ENCODE data around the gene GAPVD1. TPM values are rescaled to one million over a fixed set of nuclear protein-coding genes. Genes with fewer than 3 reads are reported as not detected.

GAPVD1 gene
- total RNA-seq, 1 experiment from 2014 or later, result 39.5 TPM

DNA sequence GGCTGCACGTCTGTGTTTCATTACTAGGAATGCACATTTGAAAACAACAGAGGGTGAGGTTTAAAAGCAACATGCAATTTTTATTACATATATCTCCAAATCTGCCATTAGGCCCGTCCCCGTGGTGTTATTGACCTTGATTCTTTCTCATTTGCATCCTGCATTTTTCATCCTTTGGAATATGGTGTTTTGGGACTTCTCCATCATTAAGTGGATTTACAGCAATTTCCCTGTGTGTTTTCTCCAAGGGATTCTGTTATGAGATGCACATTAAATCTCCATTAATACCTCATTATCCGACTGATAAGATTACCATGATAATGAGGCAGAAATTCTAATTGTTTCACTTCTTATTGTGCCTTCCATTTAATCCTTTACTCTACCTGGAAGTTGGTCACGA lies 117.6 kb downstream of the GAPVD1 start:
- Histone ChIP-seq H3K23me2 (ENCODE audit: insufficient read length, low read depth, low read length, poor library complexity, severe bottlenecking) (peaks cover 2% of the 10 kb centered on the region), H3K27me3 (ENCODE audit: insufficient read depth, low read length) (no peaks in the 10 kb centered on the region), H3K27ac (ENCODE audit: insufficient read length, low read depth, low read length) (no peak overlapping the region), H4K20me1 (ENCODE audit: control insufficient read depth, insufficient read depth, insufficient read length) (no peaks in the 10 kb centered on the region), H3K9me3 (ENCODE audit: control insufficient read depth, low read depth, low read length) (no peaks in the 10 kb centered on the region), H2BK120ac (ENCODE audit: low read depth, low read length, poor library complexity, severe bottlenecking) (no peak overlapping the region), H3K9ac (ENCODE audit: extremely low read depth, insufficient read length, low read length) (no peak overlapping the region), H2BK20ac (ENCODE audit: low read depth, low read length, poor library complexity, severe bottlenecking) (no peak overlapping the region), H3K56ac (ENCODE audit: insufficient read length, low read depth, low read length) (no peak overlapping the region), H3K4ac (ENCODE audit: low read depth, low read length) (no peak overlapping the region), H2BK12ac (ENCODE audit: insufficient read length, low read depth, low read length) (no peak overlapping the region), H2BK15ac (ENCODE audit: low read depth, low read length) (no peak overlapping the region), H3K4me2 (ENCODE audit: insufficient read depth, insufficient read length, low read length) (no peak overlapping the region), H3K4me1 (ENCODE audit: insufficient read depth, low read length) (0 out of 2 replicates have a peak, but pooled peaks cover 3% of the 10 kb centered on the region), H2AK5ac (ENCODE audit: insufficient read length, low read length) (no peak overlapping the region), H3K23ac (ENCODE audit: insufficient read length, low read depth, low read length) (no peak overlapping the region), H3T11ph (ENCODE audit: low read length) (no peak overlapping the region), H3K14ac (ENCODE audit: insufficient read depth, low read length) (no peak overlapping the region), H2AFZ (ENCODE audit: low read length) (no peak overlapping the region), H4K8ac (replicated peaks; ENCODE audit: insufficient read length, low read depth, low read length) (no peak overlapping the region), H4K5ac (ENCODE audit: insufficient read length, low read depth, low read length) (no peak overlapping the region), H3K18ac (ENCODE audit: insufficient read length, low read depth, low read length) (no peak overlapping the region), H2BK5ac (ENCODE audit: insufficient read length, low read length) (no peak overlapping the region), H4K91ac (ENCODE audit: insufficient read length, low read depth, low read length) (no peak overlapping the region), H3K79me2 (ENCODE audit: insufficient read depth, low read length) (no peaks in the 10 kb centered on the region), H3K79me1 (ENCODE audit: insufficient read depth, low read depth, low read length, poor library complexity, severe bottlenecking) (no peaks in the 10 kb centered on the region)
- no peak overlapping the region for H3K27ac Mint-ChIP-seq
- H3K4me3 Mint-ChIP-seq, result no peak overlapping the region
- H3K9me3 Mint-ChIP-seq, result peaks cover 0 to 3% of the 10 kb centered on the region in 2 experiments; a peak in 1 of 5 replicates
- H3K27me3 Mint-ChIP-seq (ENCODE audit: low read depth), result peaks cover 6% of the 10 kb centered on the region
- TF ChIP-seq, protein P1, sequence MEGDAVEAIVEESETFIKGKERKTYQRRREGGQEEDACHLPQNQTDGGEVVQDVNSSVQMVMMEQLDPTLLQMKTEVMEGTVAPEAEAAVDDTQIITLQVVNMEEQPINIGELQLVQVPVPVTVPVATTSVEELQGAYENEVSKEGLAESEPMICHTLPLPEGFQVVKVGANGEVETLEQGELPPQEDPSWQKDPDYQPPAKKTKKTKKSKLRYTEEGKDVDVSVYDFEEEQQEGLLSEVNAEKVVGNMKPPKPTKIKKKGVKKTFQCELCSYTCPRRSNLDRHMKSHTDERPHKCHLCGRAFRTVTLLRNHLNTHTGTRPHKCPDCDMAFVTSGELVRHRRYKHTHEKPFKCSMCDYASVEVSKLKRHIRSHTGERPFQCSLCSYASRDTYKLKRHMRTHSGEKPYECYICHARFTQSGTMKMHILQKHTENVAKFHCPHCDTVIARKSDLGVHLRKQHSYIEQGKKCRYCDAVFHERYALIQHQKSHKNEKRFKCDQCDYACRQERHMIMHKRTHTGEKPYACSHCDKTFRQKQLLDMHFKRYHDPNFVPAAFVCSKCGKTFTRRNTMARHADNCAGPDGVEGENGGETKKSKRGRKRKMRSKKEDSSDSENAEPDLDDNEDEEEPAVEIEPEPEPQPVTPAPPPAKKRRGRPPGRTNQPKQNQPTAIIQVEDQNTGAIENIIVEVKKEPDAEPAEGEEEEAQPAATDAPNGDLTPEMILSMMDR (conservative IDR thresholded peaks at IDR 0.05), result no peak
- peaks cover 5 to 7% of the 10 kb centered on the region in 2 experiments for H3K4me1 Mint-ChIP-seq
- H3K36me3 Mint-ChIP-seq (ENCODE audit: insufficient read depth in 1 of 3, low read depth in 3 of 3), result no peaks in the 10 kb centered on the region
- DNase-seq, result no peak
- WGBS (ENCODE audit: extremely low coverage, insufficient read length, low lambda C conversion rate), result no CpG with 5 or more reads among the region's 5 CpGs

Measured in H9 (cell line).